ENCODE measurements around the gene PLEKHA5.
"Not testable (repeated sequence)": the region's sequence is repeated elsewhere in the genome, so short reads cannot be mapped to it uniquely, and the experiment has no call there.

Gene PLEKHA5

DNA sequence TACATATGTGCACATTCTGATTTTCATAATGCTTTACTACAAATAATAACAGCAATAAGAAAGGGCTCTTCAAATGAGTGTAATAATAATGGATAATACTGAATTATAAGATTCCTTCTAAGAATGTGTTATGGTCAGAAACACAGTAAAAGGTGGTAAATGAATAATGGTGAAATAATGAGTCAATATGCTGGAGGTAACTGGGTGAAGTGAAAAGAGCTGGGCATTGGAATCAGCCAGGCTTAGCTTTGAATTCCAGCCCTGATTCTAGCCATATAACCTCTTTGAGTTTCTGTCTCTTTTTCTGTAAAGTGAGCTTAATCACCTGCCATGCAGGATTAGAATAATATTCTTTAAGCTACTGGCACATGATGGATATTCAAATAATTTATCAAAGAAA lies 39.1 kb downstream of the PLEKHA5 start:
- no peaks in the 10 kb centered on the region for H3K27me3 Mint-ChIP-seq
- H3K9me3 Mint-ChIP-seq = peaks cover 2% of the 10 kb centered on the region
- H3K4me3 Mint-ChIP-seq = no peak overlapping the region
- ATAC-seq (ENCODE audit: low read depth) = no peak
- no peaks in the 10 kb centered on the region for H3K36me3 Mint-ChIP-seq
- H3K4me1 Mint-ChIP-seq = no peaks in the 10 kb centered on the region
- H3K27ac Mint-ChIP-seq = no peak overlapping the region
- DNase-seq (ENCODE audit: low spot score in 2 of 2) = no peak

- Mint-ChIP-seq H3K4me1 (no peaks in the 10 kb centered on the region), H3K36me3 (no peaks in the 10 kb centered on the region), H3K27me3 (no peaks in the 10 kb centered on the region), H3K4me3 (no peak overlapping the region), H3K27ac (no peak overlapping the region), H3K9me3 (peaks cover 2% of the 10 kb centered on the region)
- DNase-seq (ENCODE audit: low spot score in 2 of 2) (no peak), ATAC-seq (ENCODE audit: low read depth) (no peak)
Measured at GRCh38 chr12:19169222-19169621, 39.7 kb downstream of the PLEKHA5 start.

GRCh38 chr12:19170286-19170685 lies 40.8 kb downstream of the PLEKHA5 start:
- not testable (repeated sequence) for H3K27me3 Mint-ChIP-seq; H3K9me3 Mint-ChIP-seq; DNase-seq (ENCODE audit: low spot score in 2 of 2); ATAC-seq (ENCODE audit: low read depth); H3K36me3 Mint-ChIP-seq; H3K4me3 Mint-ChIP-seq; H3K4me1 Mint-ChIP-seq; H3K27ac Mint-ChIP-seq

- Mint-ChIP-seq H3K36me3 (no peaks in the 10 kb centered on the region), H3K27ac (no peak overlapping the region), H3K9me3 (no peaks in the 10 kb centered on the region), H3K4me1 (no peaks in the 10 kb centered on the region), H3K27me3 (no peaks in the 10 kb centered on the region), H3K4me3 (no peak overlapping the region)
- ATAC-seq (ENCODE audit: low read depth) (no peak), DNase-seq (ENCODE audit: low spot score in 2 of 2) (no peak)
Measured at GRCh38 chr12:19171731-19172130, 42.2 kb downstream of the PLEKHA5 start.

- H3K36me3 Mint-ChIP-seq = no peaks in the 10 kb centered on the region
- DNase-seq (ENCODE audit: low spot score in 2 of 2) = no peak
- H3K4me3 Mint-ChIP-seq = no peak overlapping the region
- H3K27me3 Mint-ChIP-seq = no peaks in the 10 kb centered on the region
- no peak for ATAC-seq (ENCODE audit: low read depth)
- no peaks in the 10 kb centered on the region for H3K9me3 Mint-ChIP-seq
- H3K4me1 Mint-ChIP-seq = no peaks in the 10 kb centered on the region
- no peak overlapping the region for H3K27ac Mint-ChIP-seq
Measured at GRCh38 chr12:19177754-19178153, 48.2 kb downstream of the PLEKHA5 start.

- ATAC-seq (ENCODE audit: low read depth) (no peak), DNase-seq (ENCODE audit: low spot score in 2 of 2) (no peak)
- Mint-ChIP-seq H3K36me3 (no peaks in the 10 kb centered on the region), H3K4me1 (no peaks in the 10 kb centered on the region), H3K27ac (no peak overlapping the region), H3K4me3 (no peak overlapping the region), H3K27me3 (no peaks in the 10 kb centered on the region), H3K9me3 (no peaks in the 10 kb centered on the region)
Measured at GRCh38 chr12:19179986-19180385, 50.5 kb downstream of the PLEKHA5 start.

GRCh38 chr12:19181666-19182426 lies 52.3 kb downstream of the PLEKHA5 start:
- H3K4me3 Mint-ChIP-seq = no peak overlapping the region
- H3K9me3 Mint-ChIP-seq = no peaks in the 10 kb centered on the region
- H3K27ac Mint-ChIP-seq = no peak overlapping the region
- peaks cover 2% of the 10 kb centered on the region for H3K27me3 Mint-ChIP-seq
- no peaks in the 10 kb centered on the region for H3K4me1 Mint-ChIP-seq
- DNase-seq (ENCODE audit: low spot score in 2 of 2) (no peak), ATAC-seq (ENCODE audit: low read depth) (no peak)
- H3K36me3 Mint-ChIP-seq = no peaks in the 10 kb centered on the region

- ATAC-seq (ENCODE audit: low read depth) = no peak
- H3K36me3 Mint-ChIP-seq = no peaks in the 10 kb centered on the region
- H3K9me3 Mint-ChIP-seq = no peaks in the 10 kb centered on the region
- peaks cover 2% of the 10 kb centered on the region for H3K27me3 Mint-ChIP-seq
- no peak overlapping the region for H3K4me3 Mint-ChIP-seq
- no peaks in the 10 kb centered on the region for H3K4me1 Mint-ChIP-seq
- no peak for DNase-seq (ENCODE audit: low spot score in 2 of 2)
- H3K27ac Mint-ChIP-seq = no peak overlapping the region
Measured at GRCh38 chr12:19183121-19183838, 53.7 kb downstream of the PLEKHA5 start.

GRCh38 chr12:19185262-19185929 lies 55.9 kb downstream of the PLEKHA5 start:
- Mint-ChIP-seq H3K4me1 (no peaks in the 10 kb centered on the region), H3K27ac (no peak overlapping the region), H3K9me3 (no peaks in the 10 kb centered on the region), H3K36me3 (no peaks in the 10 kb centered on the region), H3K27me3 (peaks cover 2% of the 10 kb centered on the region), H3K4me3 (no peak overlapping the region)
- ATAC-seq (ENCODE audit: low read depth) (no peak), DNase-seq (ENCODE audit: low spot score in 2 of 2) (no peak)

GRCh38 chr12:19186722-19187661 lies 57.5 kb downstream of the PLEKHA5 start:
- Mint-ChIP-seq H3K27ac (no peak overlapping the region), H3K4me1 (no peaks in the 10 kb centered on the region), H3K4me3 (no peak overlapping the region), H3K36me3 (no peaks in the 10 kb centered on the region), H3K9me3 (no peaks in the 10 kb centered on the region), H3K27me3 (peaks cover 2% of the 10 kb centered on the region)
- ATAC-seq (ENCODE audit: low read depth) (no peak), DNase-seq (ENCODE audit: low spot score in 2 of 2) (no peak)

GRCh38 chr12:19189522-19189921 lies 60.0 kb downstream of the PLEKHA5 start:
- DNase-seq (ENCODE audit: low spot score in 2 of 2) (no peak), ATAC-seq (ENCODE audit: low read depth) (no peak)
- Mint-ChIP-seq H3K27ac (no peak overlapping the region), H3K9me3 (no peaks in the 10 kb centered on the region), H3K27me3 (peaks cover 2% of the 10 kb centered on the region), H3K36me3 (no peaks in the 10 kb centered on the region), H3K4me3 (no peak overlapping the region), H3K4me1 (no peaks in the 10 kb centered on the region)

GRCh38 chr12:19190292-19191031 lies 60.9 kb downstream of the PLEKHA5 start:
- H3K4me3 Mint-ChIP-seq = no peak overlapping the region
- H3K27me3 Mint-ChIP-seq = no peaks in the 10 kb centered on the region
- H3K9me3 Mint-ChIP-seq = no peaks in the 10 kb centered on the region

GRCh38 chr12:19191089-19191488 lies 61.6 kb downstream of the PLEKHA5 start:
- Mint-ChIP-seq H3K9me3 (no peaks in the 10 kb centered on the region), H3K36me3 (no peaks in the 10 kb centered on the region), H3K27me3 (no peaks in the 10 kb centered on the region), H3K27ac (no peak overlapping the region), H3K4me3 (no peak overlapping the region), H3K4me1 (no peaks in the 10 kb centered on the region)
- DNase-seq (ENCODE audit: low spot score in 2 of 2) = no peak
- ATAC-seq (ENCODE audit: low read depth) = no peak

More at GRCh38 chr12:19190292-19191031, 60.9 kb downstream of the PLEKHA5 start:
- Mint-ChIP-seq H3K27ac (no peak overlapping the region), H3K36me3 (no peaks in the 10 kb centered on the region), H3K4me1 (no peaks in the 10 kb centered on the region)
- DNase-seq (ENCODE audit: low spot score in 2 of 2) (no peak), ATAC-seq (ENCODE audit: low read depth) (no peak)

Data from memory B cell (primary cell).